RPMI7951 (cell line): Measurements from ENCODE around the gene MEF2D. TPM values are rescaled to one million over a fixed set of nuclear protein-coding genes. Genes with fewer than 3 reads are reported as not detected.

Experiments
- DNase-seq: peaks from one replicate; pipeline ENCODE4 v3.0.0-alpha.2; 2012; ENCODE audit warnings: low read depth
- total RNA-seq: library from RNA; depleted of rRNA; stranded (reverse); fragments of >200 nt; shearing (Covaris generic); gene quantifications from 2 replicates; pipeline ENCODE4 v1.2.3, GENCODE V29; 2014

MEF2D gene
- total RNA-seq, 1 experiment from 2014 or later = 9.9 TPM

DNA sequence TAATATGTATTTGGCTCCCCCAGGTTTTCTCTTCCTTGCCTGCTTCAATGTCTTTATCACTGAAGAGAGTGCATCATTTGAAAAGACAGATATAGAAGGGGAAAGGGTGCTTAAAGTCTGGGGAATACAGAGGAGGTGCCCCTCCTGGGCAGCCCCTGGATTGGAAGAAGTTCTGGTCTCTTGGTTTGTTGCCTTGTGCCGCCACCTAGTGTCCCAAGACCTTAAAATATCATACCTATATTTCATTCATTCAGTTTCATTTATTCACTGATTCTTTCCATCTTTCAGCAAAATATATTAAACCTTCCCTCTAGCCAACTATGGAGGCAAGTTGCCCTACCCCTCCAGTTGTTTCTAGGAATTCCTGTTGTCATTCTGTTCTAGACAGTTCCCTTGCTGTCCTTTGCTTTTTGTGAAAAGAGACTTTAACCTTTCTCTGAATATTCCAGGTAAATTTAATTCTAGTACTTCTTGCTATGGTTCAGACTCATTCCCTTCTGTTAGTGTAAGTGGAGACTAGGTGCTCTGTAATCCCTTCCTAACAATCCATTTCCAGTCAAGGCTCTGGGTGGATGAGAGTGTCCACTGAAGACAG is 56.1 kb downstream of the MEF2D start:
- peak; percentile 16 for DNase-seq

DNA sequence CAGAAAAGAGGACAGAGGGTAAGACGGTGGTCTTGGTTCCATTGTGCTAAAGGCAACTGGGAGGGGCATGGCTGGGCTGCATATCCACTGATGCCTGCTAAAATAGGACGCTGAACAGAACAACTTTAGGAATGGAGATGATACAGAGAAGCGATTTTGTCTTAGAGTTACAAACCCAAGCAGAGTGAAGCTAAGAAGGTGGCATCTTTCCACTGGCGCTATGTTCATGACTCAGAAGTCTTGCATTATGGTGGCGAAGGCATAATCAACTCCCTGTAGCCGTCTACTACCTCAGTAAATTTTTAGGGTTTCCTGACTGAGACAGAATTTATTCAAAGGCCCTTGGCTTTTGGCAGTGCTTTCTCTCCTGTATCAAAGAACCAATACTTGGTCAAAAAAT is 57.3 kb downstream of the MEF2D start:
- no peak for DNase-seq

DNA sequence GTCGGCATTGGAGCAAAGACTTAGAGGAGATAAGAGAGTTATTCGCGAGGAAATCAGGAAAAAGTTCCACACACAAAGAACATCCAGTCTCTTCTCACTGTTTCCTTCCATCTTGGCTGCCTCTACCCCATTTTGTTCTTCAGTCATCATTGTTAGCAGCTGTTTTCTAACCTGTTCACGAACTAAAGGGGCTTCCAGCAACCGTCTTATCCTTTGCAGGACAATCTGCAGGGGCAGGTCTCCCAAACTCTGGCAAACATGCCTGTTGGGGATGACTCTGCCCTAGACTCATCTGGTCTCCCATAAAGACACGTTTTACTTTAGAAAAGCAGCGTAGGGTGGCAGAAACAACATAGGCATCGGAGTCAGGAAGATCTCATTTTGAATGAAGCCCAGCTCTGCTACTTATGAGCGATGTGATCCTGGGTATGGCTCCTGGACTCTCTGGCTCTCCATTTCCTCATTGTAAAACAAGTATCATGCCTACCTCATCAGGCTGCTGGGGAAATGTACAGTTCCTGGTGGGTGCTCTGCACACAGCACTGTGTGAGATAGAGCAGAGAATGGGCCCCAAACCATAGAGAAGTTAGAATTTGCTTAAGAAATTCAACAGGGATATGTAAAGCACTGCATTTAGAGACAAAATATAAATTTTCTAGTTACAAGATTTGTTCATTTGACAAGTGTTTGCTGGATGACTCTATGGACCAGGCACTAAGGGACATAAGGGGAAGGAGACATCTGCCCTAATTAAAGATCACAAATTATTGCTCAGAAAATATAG is 59.7 kb downstream of the MEF2D start:
- no peak for DNase-seq

DNA sequence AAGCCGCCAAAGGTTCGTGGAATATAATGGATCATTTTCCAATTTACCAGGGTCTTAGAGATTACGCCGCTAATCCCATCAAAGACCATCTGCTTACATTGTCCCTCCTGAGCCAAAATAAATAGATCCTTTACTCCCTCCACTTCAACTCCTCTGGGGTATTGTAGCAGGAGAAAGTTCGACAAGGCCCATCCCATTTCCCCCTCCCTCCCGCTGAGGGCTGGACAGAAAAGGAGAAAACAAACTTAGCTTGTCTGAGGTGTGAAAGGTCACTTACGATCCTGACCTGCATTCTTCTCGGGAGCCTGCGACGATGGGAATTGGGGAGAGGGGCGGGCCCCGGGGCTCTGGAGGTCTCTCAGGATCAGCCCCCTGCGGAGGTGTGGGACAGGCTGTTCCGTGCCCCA is 60.8 kb downstream of the MEF2D start:
- DNase-seq = no peak

DNA sequence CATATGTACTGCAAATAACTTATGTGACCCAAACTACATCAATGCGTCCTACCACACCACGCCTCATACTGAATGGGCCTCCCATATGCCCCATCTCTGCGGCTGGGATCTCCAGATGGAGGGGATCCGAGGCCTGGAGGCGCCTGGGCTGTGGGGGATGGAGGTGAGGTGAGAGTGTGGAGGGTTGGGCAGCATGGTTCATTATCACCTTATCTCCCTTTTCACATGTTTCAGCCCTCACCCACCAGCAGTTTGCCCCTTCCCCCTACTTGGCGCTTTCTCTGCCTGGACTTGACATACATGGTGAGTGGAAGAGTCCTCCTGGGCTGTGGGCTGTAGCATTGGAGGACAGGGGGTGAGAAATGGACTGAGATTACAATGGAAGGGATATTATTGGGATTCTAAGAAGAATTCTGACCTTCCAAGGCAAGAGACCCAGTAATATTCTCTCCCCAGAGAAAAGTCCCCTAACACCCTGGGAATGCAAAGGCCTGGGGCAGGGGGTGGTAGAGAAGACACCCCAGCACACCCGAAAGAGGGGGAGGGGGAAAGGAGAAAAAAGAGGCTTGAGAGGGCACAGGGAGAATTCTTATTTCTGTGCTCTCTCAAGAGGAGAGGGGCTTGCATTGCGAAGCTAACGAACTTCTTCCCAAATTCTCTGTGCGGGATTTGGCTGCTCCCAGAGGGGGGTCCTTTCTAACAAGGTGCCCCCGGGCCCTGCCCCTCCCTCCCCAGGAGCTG is 61.4 kb downstream of the MEF2D start:
- no peak for DNase-seq

DNA sequence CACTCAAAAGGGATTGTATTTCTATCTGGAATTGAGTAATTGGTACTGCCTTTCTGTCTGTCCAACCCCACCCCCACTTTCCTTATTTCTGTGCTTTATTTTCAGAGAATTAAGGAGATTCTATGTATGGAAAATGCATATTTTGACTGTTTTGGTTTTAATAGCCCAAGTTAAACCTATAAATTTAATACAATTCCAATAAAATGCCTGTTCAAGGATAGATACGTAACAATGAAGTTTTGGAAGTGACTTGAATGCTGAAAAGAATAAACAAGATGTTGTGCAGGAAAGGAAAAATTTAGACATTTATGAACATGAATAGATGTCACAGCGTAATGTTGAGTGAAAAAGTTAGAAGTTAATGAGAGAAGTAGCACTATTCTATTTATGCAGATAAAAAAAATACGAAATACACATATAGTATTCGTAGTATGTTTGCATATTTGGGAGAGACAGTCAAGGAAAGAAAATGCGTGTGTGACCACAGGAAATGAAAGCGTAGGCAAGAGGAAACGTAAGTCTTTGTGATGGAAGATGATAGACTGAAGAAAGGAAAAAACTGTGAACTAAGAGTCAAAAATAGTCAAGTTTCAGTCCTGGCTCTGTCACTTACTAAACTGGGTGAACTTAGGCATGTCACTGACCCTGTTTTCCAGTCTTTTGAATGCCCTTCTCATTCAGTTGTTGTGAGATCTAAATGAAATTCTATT is 62.1 kb downstream of the MEF2D start:
- no peak for DNase-seq

DNA sequence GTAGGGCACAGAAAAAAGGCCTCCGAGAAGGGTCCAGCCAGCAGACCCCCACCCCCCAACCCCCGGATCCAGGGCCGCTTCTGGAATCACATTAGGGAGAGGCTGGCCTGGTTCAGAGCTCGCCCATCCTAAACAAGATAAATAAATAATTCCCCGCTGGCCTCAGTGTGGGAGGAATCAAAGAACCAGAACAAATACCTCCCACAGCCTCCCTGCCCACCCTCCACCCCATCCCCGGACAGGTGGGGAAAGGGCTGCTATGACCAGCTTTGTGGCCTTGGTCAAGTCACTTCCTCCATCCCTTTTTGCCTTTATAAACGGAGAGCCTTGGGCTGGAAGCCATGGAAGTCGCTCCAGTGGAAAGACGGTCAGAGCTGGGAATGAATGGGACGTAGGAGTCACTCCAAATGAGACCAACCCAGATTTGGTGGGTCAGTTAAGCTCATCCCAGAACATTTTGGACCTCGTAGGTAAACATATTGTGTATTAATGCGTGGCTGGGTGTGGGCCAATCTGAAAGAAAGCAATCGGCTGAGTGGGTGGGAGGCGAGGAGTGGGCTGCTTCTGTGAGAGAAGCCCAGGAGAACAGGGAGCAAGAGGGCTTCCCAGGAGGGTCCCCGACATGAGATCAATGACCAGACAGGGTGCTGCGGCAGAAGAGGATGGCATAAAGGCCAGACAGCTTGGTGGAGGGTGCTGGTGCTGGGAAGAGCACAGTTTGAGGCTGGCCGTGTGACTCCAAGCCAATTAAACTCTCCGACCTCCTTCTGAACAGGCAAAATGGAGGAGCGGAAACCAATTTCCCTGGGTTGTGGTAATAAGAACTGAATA is 63.3 kb downstream of the MEF2D start:
- no peak for DNase-seq

DNA sequence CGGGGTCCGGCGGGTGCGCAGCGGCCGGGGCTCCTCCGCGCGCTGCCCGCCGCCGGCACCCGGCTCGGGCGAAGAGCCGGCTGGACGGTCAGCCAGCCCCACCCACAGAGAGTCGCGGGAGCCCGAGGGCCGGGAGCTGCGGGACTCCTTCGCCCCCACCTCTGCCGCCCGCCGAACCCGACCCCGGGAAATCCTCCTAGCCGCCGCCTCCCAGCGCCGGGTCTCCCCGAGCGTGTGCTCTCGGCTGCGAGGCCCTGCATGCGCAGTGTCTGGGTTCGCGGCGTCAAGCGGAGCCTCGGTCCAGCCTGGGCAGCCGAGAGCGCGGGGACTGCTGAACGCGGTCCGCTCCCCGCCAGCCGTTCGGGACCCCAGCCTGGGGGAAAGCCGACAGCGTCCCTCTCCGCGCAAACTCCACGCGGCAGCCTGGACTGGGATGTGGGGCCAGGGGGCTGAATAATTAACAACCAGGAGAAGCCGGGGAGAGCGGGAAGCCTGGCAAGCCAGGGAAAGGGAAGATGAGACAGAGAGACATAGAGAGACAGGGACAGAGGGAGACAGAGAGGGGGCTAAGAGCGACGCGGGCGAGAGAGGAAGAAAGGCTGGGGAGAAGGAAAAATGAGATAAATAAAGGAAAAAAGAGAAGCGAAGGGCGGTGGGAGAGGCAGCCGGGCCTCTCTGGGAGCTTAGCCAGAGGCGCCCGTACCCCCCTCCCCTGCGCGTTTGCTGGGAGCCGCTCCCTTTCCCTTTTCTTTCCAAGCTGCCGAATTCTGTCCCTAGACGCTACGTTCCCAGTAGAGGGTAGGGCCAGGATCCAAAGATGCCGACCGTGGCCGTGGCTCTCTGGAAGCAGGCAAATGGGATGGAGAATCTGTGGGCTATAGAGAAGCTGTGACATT is 64.2 kb downstream of the MEF2D start:
- no peak for DNase-seq

DNA sequence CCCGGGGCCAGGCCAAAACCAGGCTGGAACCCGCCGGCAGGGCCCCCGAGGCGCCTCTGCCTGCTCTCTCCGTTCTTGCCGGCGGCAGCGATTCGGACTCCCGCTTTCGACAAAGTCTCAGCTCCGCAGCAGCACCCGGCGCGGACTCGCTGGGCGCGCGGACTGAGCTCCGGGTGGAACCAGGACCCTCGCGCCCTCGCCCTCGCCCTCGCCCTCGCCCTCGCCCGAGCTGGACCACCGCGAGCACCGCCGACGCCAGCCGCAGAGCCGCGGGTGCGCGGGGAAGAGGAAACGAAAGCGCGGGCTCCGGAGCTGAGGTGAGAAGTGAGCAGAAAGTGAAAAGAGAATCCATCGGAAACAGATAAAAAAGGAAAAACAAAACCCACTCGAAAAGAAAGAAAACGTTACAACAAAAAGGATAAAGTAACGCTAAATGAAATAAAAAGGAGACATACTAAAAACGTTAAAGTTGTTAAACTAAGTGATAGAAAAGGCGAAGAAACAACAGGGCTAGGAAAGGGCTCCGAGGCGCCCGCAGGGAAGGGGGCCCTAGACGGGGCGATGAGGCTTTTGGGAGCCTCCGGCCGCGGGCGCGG is 64.9 kb downstream of the MEF2D start:
- DNase-seq = no peak

DNA sequence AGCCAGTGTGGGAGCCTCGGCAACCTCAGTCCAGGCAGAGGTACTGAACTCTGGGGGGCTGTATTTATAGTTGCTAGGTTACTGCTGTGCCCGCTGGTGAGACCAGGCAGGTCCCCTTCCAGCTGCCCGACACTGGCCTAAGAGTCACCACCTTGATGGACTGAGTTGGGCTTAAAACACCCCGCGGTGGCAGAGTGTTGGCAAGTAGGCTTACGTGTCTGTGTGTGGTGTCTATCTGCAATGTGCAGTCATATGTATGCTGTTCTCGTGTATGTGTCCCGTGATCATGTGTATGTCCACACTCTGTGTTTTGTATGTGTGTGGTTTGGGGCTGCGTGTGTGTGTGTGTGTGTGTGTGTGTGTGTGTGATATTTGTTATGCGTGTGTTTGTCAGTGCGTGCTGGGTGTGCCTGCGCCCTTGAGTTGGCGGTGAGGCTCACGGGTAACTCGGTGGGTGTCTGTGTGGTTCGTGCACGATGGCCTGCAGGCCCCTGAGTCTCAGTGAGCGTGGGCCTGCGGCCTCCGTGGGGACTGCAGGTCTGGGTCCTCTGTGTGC is 65.5 kb downstream of the MEF2D start:
- no peak for DNase-seq

DNA sequence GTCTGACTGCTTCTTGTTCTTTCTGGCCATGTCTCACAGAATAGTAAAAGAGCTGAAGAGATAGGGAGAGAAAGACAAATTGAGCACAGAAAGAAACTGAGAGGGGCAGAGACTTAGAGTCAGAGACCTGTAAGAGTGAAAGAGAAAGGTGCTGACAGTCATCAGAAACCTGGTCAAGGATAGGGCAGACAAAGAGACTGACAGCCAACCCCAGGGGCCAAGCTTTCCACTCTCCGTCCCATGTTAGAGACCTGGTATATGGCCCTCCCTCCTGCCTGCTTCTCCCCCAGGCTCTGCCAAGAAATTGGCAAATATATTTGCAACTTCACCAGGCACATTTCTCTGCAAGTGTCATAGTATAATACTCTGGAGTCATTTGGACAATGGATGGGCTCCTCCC is 67.0 kb downstream of the MEF2D start:
- DNase-seq = no peak

DNA sequence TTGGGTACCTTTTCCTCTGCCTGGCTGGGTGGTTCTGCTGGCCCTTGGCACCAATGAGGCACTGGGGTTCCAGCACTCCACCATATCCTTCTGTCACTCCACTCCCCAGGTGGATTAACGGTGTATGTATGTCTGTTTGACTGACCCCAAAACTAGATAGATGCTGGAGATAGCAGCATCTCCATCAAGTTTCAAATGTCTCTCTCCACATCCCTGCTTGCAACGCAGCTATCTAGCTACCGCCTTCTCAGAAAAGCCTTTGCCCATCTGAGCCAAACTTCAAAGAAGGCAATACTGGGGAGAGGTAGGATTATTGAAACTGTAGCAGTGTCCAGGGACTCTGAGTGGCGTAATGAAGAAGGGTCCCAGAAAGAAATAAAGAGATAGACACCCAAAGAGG is 67.5 kb downstream of the MEF2D start:
- no peak for DNase-seq

DNA sequence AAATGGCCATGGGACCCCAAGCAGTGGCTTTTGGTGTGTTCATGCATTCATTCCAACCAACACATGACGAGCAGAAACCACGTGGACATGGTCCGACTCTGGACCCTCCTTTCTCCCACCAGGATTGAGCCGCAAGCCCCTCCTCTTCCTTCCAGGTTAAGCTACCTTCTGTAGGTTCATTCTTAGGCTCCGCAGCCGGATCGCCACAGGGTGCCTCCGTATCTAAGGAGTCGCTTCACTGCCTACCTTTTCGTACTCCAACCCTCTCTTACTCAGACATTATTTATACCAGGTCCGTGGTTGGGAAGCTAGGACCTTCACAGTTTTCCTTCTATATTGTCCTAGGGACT is 67.9 kb downstream of the MEF2D start:
- no peak for DNase-seq

DNA sequence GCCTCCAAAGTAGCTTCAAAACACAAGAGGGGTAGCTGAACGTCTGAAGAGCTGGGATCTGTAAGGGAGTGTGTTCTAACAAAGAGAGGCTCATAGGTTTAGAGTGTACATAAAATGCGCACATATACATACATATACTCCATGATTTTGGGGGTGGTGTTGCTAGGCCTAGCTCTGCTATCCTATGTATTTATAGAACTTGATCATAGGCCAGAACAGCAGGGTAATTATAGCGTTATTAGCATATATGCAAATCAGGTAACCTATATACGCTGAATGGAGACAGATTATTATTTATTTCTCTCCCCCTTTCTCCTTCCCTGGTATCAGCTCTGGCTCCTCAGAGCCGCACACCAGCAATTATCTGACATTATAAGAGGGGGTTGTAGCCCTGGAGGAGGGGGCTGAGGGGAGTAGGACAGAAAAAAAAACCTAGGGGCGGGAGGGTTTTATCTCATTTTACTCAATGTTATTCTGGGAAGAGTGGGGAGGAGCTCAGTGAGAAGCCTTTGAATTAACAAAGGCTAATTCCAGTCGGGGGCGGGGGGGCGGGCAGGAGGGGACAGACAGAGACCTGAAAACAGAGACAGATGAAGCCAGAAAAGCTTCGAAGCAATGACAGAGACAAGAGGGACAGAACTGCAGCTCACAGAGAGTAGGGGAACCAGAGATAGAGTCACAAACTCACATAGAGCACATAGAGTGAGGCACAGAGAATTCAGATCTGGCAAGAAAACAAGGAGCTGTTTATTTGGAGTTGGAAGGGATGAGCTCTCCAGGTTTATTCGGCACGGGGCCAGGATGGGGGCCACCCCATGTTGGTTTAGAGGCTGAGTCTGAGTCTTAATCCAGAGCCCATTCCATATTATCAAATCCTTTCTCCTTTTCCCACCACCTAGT is 68.6 kb downstream of the MEF2D start:
- no peak for DNase-seq

DNA sequence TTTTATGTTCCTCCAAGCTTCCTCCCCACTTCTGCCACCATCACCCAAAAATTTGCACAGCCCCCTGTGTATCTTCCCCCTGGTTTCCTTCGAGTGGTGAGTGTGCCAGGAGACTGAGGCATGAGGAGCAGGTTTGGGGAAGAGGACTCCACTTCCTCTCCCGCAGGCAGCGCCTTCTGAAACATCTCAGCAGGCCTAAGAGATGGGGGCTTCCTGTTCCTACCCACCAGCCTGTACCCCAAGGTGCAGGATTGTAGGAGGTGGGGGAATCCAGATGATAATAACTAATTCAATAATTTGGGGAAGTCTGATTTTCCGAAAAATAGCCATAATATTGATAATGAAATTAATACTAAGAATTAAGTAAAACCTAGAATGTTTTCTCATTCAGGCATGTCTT is 69.2 kb downstream of the MEF2D start:
- DNase-seq = no peak

DNA sequence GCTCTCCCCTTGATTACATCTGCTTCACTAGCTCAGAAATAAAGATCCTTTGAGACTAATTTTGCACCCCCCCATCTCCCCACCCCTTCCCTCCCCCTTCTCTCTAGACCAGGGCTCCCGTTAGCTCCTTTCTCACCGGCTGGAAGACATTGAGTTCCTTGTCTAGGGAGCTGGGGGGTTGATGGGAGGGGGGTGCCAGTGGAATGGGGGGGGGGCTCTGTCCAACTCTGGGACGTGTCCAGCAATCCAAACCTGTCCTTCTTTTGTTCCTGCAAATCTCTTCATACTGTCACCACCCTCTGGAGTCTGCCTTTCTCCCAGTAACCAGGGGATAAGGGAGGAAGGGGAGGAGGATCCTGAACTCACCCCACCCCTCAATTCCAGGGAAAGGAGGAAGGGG is 69.7 kb downstream of the MEF2D start:
- DNase-seq = no peak

DNA sequence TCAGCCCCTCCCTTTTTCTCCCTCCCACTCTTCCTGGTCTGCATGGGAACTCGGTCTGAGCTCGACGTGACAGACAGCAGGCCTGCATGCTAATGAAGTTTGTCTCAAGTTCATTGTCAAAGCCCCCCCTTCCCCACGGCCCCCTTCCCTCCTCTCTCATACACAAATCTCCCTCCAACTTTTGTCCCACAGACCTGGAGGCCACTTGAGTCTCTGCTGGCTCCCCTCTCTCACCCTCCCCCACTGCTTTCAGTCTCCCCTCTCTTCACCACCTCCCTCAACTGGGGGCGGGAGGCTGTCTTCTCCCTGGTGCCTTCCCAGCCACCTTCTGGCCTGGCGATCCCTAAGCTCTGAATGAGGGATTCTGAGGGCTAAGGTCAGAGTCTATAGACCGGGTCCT is 70.3 kb downstream of the MEF2D start:
- no peak for DNase-seq

DNA sequence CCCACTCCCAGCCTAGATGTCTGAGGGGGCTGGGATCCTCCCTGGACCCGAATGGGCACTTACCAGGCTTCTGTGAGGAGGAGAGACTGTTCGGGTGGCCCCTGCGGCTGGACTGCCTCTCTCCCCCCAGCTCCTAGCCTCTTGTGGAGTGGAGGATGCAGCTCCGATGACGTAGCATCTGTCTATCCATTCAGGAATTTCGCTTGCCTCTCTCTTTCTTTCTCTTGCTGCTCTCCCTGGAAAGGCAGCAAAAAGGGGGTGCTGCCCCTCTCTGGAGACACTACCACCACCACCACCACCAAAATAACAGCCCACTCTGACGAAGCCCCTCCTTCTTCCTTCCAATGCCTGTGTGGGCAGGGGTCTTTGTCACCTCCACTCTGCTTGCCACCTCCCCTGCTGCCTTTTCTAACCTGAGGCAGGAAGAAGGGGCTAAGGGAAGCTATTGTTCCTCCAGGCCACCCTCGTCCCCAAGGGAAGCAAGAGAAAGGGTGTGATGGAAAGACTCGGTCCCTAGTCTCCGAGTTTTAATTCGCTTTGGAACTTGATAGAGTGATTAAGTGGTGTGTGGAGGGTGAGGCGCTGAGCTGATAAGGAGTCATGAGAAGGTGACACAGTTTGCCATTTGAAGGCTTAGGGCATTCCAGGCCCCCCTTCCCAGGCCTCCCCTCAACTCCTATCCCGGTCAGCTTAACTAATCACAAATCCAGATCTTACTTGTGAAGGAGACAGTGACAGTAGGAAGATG is 71.1 kb downstream of the MEF2D start:
- DNase-seq = no peak
